K562 (cell line): Measurements from ENCODE around the gene ZC3HAV1L.

Experiments
- BDP1 ChIP-seq: IDR thresholded peaks from 3 replicates; pipeline ENCODE4 v1.6.1; 2011; ENCODE audit not compliant: insufficient read length, insufficient read depth
- CBX5 ChIP-seq: IDR thresholded peaks from 2 replicates; pipeline ENCODE4 v1.6.1; 2014; ENCODE audit warnings: low read depth, borderline replicate concordance
- CHD2 ChIP-seq: IDR thresholded peaks from 2 replicates; pipeline ENCODE4 v1.6.1; 2011; ENCODE audit warnings: low read depth, low read length
- HMGN3 ChIP-seq: IDR thresholded peaks from 2 replicates; pipeline ENCODE4 v1.6.1; 2011; ENCODE audit warnings: borderline replicate concordance, low read depth, mild to moderate bottlenecking, mixed read lengths, low read length; ENCODE audit not compliant: insufficient read length; ENCODE audit errors: extremely low read depth
- MCM2 ChIP-seq: fragments of 450-650 bp; IDR thresholded peaks from 2 replicates; pipeline ENCODE4 v1.6.1; 2017; ENCODE audit warnings: low read depth, mild to moderate bottlenecking
- NCOA6 ChIP-seq: fragments of 450-650 bp; IDR thresholded peaks from 2 replicates; pipeline ENCODE4 v1.6.1; 2017; ENCODE audit warnings: mild to moderate bottlenecking
- ZC3H4 ChIP-seq: sonication (generic); formaldehyde crosslinking; IDR thresholded peaks from 2 replicates; pipeline ENCODE4 v1.9.0; 2021; ENCODE audit warnings: missing genetic modification reagents, borderline replicate concordance
- ZKSCAN8 ChIP-seq: fragments of 200-800 bp; sonication (Bioruptor generic); IDR thresholded peaks from 2 replicates; pipeline ENCODE4 v1.6.1; 2016; ENCODE audit warnings: missing genetic modification characterization, missing compliant biosample characterization
- ZSCAN29 ChIP-seq: fragments of 450-650 bp; IDR thresholded peaks from 2 replicates; pipeline ENCODE4 v1.6.1; 2017
- TF ChIP-seq, protein P1 (sequence below), 3 experiments: IDR thresholded peaks in 2 of 3; conservative IDR thresholded peaks in 1 of 3; 2 replicates each; pipeline ENCODE4 v1.5.1; 2011 to 2012; ENCODE audit warnings: low read length in 3 of 3, mild to moderate bottlenecking in 3 of 3, control low read depth in 2 of 3, improper control_type of control experiment in 1 of 3, inconsistent platforms in 1 of 3, low read depth in 1 of 3, mixed read lengths in 1 of 3, moderate library complexity in 1 of 3; ENCODE audit not compliant: insufficient read depth in 2 of 3
- TF ChIP-seq, protein P2 (sequence below): sonication (generic); formaldehyde crosslinking; IDR thresholded peaks from 2 replicates; pipeline ENCODE4 v1.8.0; 2022; ENCODE audit warnings: missing genetic modification reagents, mild to moderate bottlenecking, moderate library complexity, borderline replicate concordance
- TF ChIP-seq, protein P3 (sequence below), 2 experiments: fragments of 450-650 bp in 1 of 2; sonication (generic) in 1 of 2; formaldehyde crosslinking in 1 of 2; IDR thresholded peaks in 1 of 2; conservative IDR thresholded peaks in 1 of 2; 2 replicates each; pipeline versions ENCODE4 v1.6.1 to v1.8.1; 2016 to 2023; ENCODE audit warnings: mild to moderate bottlenecking in 2 of 2, moderate library complexity in 2 of 2, inconsistent platforms in 1 of 2, missing genetic modification reagents in 1 of 2
- TF ChIP-seq, protein P4 (sequence below): sonication (generic); formaldehyde crosslinking; IDR thresholded peaks from 2 replicates; pipeline ENCODE4 v1.4.0; 2020; ENCODE audit warnings: mild to moderate bottlenecking, missing genetic modification reagents

DNA sequence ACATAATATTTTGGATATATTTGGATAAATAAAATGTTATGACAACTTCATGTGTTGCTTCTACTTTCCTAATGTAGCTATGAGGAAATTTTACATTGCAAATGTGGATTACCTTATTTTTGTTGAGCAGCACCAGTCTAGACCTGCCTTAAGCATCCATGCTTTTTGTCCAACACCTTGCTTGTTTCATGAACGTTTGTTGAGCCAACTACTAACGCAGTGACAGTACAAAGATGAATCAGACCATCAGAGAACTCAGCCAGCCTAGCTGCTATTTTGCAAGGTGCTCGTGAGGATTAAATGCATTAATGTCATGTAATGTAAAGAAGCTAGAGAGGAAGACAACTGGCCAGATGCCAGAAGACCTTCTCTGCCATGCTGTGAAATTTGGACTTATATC is 1.1 kb upstream of the ZC3HAV1L start:
- TF ChIP-seq, protein P1, sequence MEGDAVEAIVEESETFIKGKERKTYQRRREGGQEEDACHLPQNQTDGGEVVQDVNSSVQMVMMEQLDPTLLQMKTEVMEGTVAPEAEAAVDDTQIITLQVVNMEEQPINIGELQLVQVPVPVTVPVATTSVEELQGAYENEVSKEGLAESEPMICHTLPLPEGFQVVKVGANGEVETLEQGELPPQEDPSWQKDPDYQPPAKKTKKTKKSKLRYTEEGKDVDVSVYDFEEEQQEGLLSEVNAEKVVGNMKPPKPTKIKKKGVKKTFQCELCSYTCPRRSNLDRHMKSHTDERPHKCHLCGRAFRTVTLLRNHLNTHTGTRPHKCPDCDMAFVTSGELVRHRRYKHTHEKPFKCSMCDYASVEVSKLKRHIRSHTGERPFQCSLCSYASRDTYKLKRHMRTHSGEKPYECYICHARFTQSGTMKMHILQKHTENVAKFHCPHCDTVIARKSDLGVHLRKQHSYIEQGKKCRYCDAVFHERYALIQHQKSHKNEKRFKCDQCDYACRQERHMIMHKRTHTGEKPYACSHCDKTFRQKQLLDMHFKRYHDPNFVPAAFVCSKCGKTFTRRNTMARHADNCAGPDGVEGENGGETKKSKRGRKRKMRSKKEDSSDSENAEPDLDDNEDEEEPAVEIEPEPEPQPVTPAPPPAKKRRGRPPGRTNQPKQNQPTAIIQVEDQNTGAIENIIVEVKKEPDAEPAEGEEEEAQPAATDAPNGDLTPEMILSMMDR (IDR thresholded peaks at IDR 0.05 in 2 of 3, conservative IDR thresholded peaks at IDR 0.05 in 1 of 3; ENCODE audit: insufficient read depth in 2 of 3, low read depth in 1 of 3, low read length in 3 of 3): no peak
- TF ChIP-seq MCM2 (no peak), NCOA6 (no peak), ZC3H4 (CRISPR knock-in tag) (no peak), BDP1 (no peak), HMGN3 (no peak), ZSCAN29 (no peak), ZKSCAN8 (no peak), CBX5 (no peak), CHD2 (no peak)
- TF ChIP-seq, protein P2, sequence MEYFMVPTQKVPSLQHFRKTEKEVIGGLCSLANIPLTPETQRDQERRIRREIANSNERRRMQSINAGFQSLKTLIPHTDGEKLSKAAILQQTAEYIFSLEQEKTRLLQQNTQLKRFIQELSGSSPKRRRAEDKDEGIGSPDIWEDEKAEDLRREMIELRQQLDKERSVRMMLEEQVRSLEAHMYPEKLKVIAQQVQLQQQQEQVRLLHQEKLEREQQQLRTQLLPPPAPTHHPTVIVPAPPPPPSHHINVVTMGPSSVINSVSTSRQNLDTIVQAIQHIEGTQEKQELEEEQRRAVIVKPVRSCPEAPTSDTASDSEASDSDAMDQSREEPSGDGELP (CRISPR knock-in tag): no peak
- TF ChIP-seq, protein P3, sequence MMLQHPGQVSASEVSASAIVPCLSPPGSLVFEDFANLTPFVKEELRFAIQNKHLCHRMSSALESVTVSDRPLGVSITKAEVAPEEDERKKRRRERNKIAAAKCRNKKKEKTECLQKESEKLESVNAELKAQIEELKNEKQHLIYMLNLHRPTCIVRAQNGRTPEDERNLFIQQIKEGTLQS (IDR thresholded peaks at IDR 0.05): no peak
- TF ChIP-seq, protein P3 (CRISPR knock-in tag; conservative IDR thresholded peaks at IDR 0.05): no peak
- TF ChIP-seq, protein P4, sequence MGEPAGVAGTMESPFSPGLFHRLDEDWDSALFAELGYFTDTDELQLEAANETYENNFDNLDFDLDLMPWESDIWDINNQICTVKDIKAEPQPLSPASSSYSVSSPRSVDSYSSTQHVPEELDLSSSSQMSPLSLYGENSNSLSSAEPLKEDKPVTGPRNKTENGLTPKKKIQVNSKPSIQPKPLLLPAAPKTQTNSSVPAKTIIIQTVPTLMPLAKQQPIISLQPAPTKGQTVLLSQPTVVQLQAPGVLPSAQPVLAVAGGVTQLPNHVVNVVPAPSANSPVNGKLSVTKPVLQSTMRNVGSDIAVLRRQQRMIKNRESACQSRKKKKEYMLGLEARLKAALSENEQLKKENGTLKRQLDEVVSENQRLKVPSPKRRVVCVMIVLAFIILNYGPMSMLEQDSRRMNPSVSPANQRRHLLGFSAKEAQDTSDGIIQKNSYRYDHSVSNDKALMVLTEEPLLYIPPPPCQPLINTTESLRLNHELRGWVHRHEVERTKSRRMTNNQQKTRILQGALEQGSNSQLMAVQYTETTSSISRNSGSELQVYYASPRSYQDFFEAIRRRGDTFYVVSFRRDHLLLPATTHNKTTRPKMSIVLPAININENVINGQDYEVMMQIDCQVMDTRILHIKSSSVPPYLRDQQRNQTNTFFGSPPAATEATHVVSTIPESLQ (CRISPR knock-in tag): no peak
